HepG2 (cell line): ENCODE data around the gene VWA3A. TPM values are rescaled to one million over a fixed set of nuclear protein-coding genes. Genes with fewer than 3 reads are reported as not detected.
A peak's percentile ranks its signal among the peaks of the same experiment; 100 is the strongest.

Experiments used
- ATF7 ChIP-seq, 2 experiments: fragments of 450-650 bp in 1 of 2; sonication (generic) in 1 of 2; formaldehyde crosslinking in 1 of 2; IDR thresholded peaks; 2 replicates each; pipeline versions ENCODE4 v1.4.0 to v1.6.1; 2016 to 2020; ENCODE audit warnings: antibody characterized with exemption in 1 of 2, mild to moderate bottlenecking in 1 of 2, missing genetic modification reagents in 1 of 2
- HNRNPK ChIP-seq: fragments of 200-400 bp; formaldehyde crosslinking; IDR thresholded peaks from 2 replicates; pipeline ENCODE4 v1.6.1; 2018; ENCODE audit warnings: low read length, low read depth, moderate library complexity, mild to moderate bottlenecking; ENCODE audit not compliant: poor library complexity, severe bottlenecking
- MXI1 ChIP-seq: IDR thresholded peaks from 3 replicates; pipeline ENCODE4 v1.6.1; 2012; ENCODE audit warnings: low read depth, low read length, inconsistent platforms, borderline replicate concordance
- NFAT5 ChIP-seq: sonication (generic); formaldehyde crosslinking; IDR thresholded peaks from 2 replicates; pipeline ENCODE4 v1.4.0; 2020; ENCODE audit warnings: missing genetic modification reagents
- PAWR ChIP-seq: sonication (generic); formaldehyde crosslinking; IDR thresholded peaks from 2 replicates; pipeline ENCODE4 v1.4.0; 2020; ENCODE audit warnings: missing genetic modification reagents, mild to moderate bottlenecking, borderline replicate concordance
- RAD21 ChIP-seq: fragments of 450-650 bp; formaldehyde crosslinking; IDR thresholded peaks from 2 replicates; pipeline ENCODE4 v1.5.0; 2020; ENCODE audit warnings: mild to moderate bottlenecking
- SMAD1 ChIP-seq: sonication (generic); formaldehyde crosslinking; IDR thresholded peaks from 2 replicates; pipeline ENCODE4 v1.4.0; 2020; ENCODE audit warnings: missing genetic modification reagents, low read depth, mild to moderate bottlenecking, borderline replicate concordance
- TBX3 ChIP-seq: fragments of 450-650 bp; IDR thresholded peaks from 2 replicates; pipeline ENCODE4 v1.6.1; 2017; ENCODE audit warnings: antibody characterized with exemption, mild to moderate bottlenecking, inconsistent platforms, borderline replicate concordance
- THYN1 ChIP-seq: sonication (generic); formaldehyde crosslinking; IDR thresholded peaks from 2 replicates; pipeline ENCODE4 v1.8.1; 2023; ENCODE audit warnings: low read depth, mild to moderate bottlenecking, moderate library complexity, missing genetic modification reagents, borderline replicate concordance
- ZNF609 ChIP-seq: sonication (generic); formaldehyde crosslinking; IDR thresholded peaks from 2 replicates; pipeline ENCODE4 v1.4.0; 2020; ENCODE audit warnings: mild to moderate bottlenecking, missing genetic modification reagents, borderline replicate concordance
- ZSCAN12 ChIP-seq: sonication (generic); formaldehyde crosslinking; IDR thresholded peaks from 2 replicates; pipeline ENCODE4 v1.9.0; 2021; ENCODE audit warnings: mild to moderate bottlenecking, missing genetic modification reagents
- polyA plus RNA-seq, 8 experiments: library from polyadenylated mRNA; depleted of rRNA in 3 of 8; stranded (reverse) in 7 of 8; unstranded in 1 of 8; fragments of >200 nt; fragmentation: Illumina TruSeq in 4 of 8; extraction: Trizol in 4 of 8; gene quantifications; 2 replicates each; pipeline versions ENCODE4 v1.2.1 to v1.2.3, GENCODE V29; 2011 to 2016; ENCODE audit warnings: low read depth in 4 of 8, missing spikeins in 1 of 8, mixed read lengths in 1 of 8; ENCODE audit not compliant: insufficient read depth in 1 of 8
- total RNA-seq, 5 experiments: library from RNA; depleted of rRNA; stranded (reverse); fragments of >200 nt; fragmentation: Illumina TruSeq; extraction: Trizol; gene quantifications; 2 replicates each; pipeline ENCODE4 v1.2.3, GENCODE V29; 2016; ENCODE audit warnings: low read depth in 1 of 5
- TF ChIP-seq, protein P1 (sequence below): sonication (generic); formaldehyde crosslinking; IDR thresholded peaks from 2 replicates; pipeline ENCODE4 v1.5.0; 2020; ENCODE audit warnings: missing genetic modification reagents

VWA3A gene
- total and polyA plus RNA-seq, 2 of the 13 experiments (the other 11 are each of a cell fraction or from before 2014, with no cell fraction given) = 0.03 to 0.07 TPM

- TF ChIP-seq ZNF609 (CRISPR knock-in tag) (peak; percentile 84), PAWR (CRISPR knock-in tag) (no peak), NFAT5 (CRISPR knock-in tag) (peak; percentile 73), ZSCAN12 (CRISPR knock-in tag) (peak; percentile 94; the same call in 1 of the 2 replicates), MXI1 (peak; percentile 99), THYN1 (CRISPR knock-in tag) (peak; percentile 99), HNRNPK (peak; percentile 84), ATF7 (IDR thresholded peaks at IDR 0.05) (no peak), ATF7 (CRISPR knock-in tag; IDR thresholded peaks at IDR 0.05) (peak; percentile 66; the same call in 1 of the 2 replicates), TBX3 (no peak; the same call in 1 of the 2 replicates), RAD21 (CRISPR knock-in tag) (peak; percentile 96), SMAD1 (peak; percentile 99)
- TF ChIP-seq, protein P1, sequence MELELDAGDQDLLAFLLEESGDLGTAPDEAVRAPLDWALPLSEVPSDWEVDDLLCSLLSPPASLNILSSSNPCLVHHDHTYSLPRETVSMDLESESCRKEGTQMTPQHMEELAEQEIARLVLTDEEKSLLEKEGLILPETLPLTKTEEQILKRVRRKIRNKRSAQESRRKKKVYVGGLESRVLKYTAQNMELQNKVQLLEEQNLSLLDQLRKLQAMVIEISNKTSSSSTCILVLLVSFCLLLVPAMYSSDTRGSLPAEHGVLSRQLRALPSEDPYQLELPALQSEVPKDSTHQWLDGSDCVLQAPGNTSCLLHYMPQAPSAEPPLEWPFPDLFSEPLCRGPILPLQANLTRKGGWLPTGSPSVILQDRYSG (CRISPR knock-in tag) = peak; percentile 92; the same call in 1 of the 2 replicates
Observed at GRCh38 chr16:22206013-22206841, 113.9 kb downstream of the VWA3A start, which contains the start of gene EEF2K (continued).
